ENCODE results near the gene SAC3D1. TPM values are rescaled to one million over a fixed set of nuclear protein-coding genes. Genes with fewer than 3 reads are reported as not detected.

SAC3D1 gene
- total and polyA plus RNA-seq, 2 of the 4 experiments (the other 2 are of a cell fraction): 2.9 to 13.2 TPM

- no peak for TF ChIP-seq RAD21 (IDR thresholded peaks at IDR 0.05; ENCODE audit: low read length)
- no peak for TF ChIP-seq RFX5 (IDR thresholded peaks at IDR 0.05; ENCODE audit: low read depth, low read length)
Observed at GRCh38 chr11:65084598-65085375, 43.8 kb downstream of the SAC3D1 start (continued).

GRCh38 chr11:65085446-65085845 lies 44.4 kb downstream of the SAC3D1 start:
- ChIA-PET POLR2A (ENCODE audit: unreplicated experiment) (interaction anchor here (1.7 kb wide), 1 partner anchor 11 kb away, joined by 4 read pairs; no protein-coding TSS in a partner anchor), CTCF (no interaction called here)
- Histone ChIP-seq H3K79me1 (ENCODE audit: low read depth in 1 of 2, low read length in 2 of 2) (peaks cover 36 to 49% of the 10 kb centered on the region in 2 experiments), H3K4me3 (ENCODE audit: insufficient read depth, low read depth, low read length) (no peak overlapping the region), H3K27ac (ENCODE audit: insufficient read depth, low read length) (no peak overlapping the region), H3K4me2 (ENCODE audit: low read depth, low read length) (no peak overlapping the region), H3K9me1 (ENCODE audit: insufficient read depth, low read length) (no peaks in the 10 kb centered on the region; the same call in 1 of the 2 replicates), H3K23ac (ENCODE audit: low read depth, low read length) (no peak overlapping the region), H3K56ac (ENCODE audit: extremely low read depth, insufficient read depth, low read length) (no peak overlapping the region), H4K8ac (ENCODE audit: low read depth in 2 of 2, low read length in 2 of 2) (no peak overlapping the region), H2AK5ac (ENCODE audit: low read depth, low read length) (no peak overlapping the region), H2BK15ac (ENCODE audit: low read depth, low read length) (no peak overlapping the region), H3K36me3 (ENCODE audit: control insufficient read depth, insufficient read depth, low read length) (peaks cover 34% of the 10 kb centered on the region), H2BK120ac (ENCODE audit: low read depth, low read length) (no peak overlapping the region), H3K9me3 (ENCODE audit: control insufficient read depth, insufficient read depth, low read length) (no peaks in the 10 kb centered on the region), H3K4ac (ENCODE audit: low read depth, low read length) (no peak overlapping the region), H2AFZ (replicated peaks; ENCODE audit: low read length, poor library complexity) (no peak overlapping the region), H3K27me3 (ENCODE audit: control insufficient read depth, insufficient read depth, low read length) (no peaks in the 10 kb centered on the region), H2AK9ac (replicated peaks; ENCODE audit: low read depth, low read length, poor library complexity) (no peak overlapping the region), H4K20me1 (ENCODE audit: insufficient read depth, low read length) (no peaks in the 10 kb centered on the region; the same call in 1 of the 2 replicates), H3K9ac (ENCODE audit: low read depth, low read length) (no peak overlapping the region), H3K14ac (replicated peaks; ENCODE audit: low read depth, low read length) (no peak overlapping the region), H2BK5ac (ENCODE audit: low read depth, low read length, poor library complexity, severe bottlenecking) (no peak overlapping the region), H3K18ac (ENCODE audit: low read depth, low read length) (no peak overlapping the region), H4K5ac (ENCODE audit: low read depth, low read length) (no peak overlapping the region), H2BK20ac (ENCODE audit: low read depth, low read length) (no peak overlapping the region), H3K4me1 (ENCODE audit: control insufficient read depth, insufficient read depth, low read length) (peaks cover 4% of the 10 kb centered on the region; the same call in 1 of the 2 replicates), H4K91ac (ENCODE audit: insufficient read depth, low read depth, low read length) (no peak overlapping the region)
- ATAC-seq (ENCODE audit: low read depth) (no peak), DNase-seq (no peak)
- no TSS peak for BruUV-seq (replicated peaks)
- no CpG with 5 or more reads among the region's 4 CpGs for WGBS, 2 experiments (ENCODE audit: extremely low coverage in 2 of 2, insufficient read length in 1 of 2)
- intact Hi-C loops (cut with micrococcal nuclease): loop anchor here (2.0 kb wide), 1 partner anchor 45 kb away; the partner anchor contains the start of gene SAC3D1
- dilution Hi-C loops (cut with HindIII; ENCODE audit: low sequenced_read_pairs, unreplicated experiment): no loop called here
- TF ChIP-seq SMC3 (IDR thresholded peaks at IDR 0.05; ENCODE audit: low read depth, low read length) (no peak), MXI1 (IDR thresholded peaks at IDR 0.05; ENCODE audit: borderline replicate concordance, low read depth, low read length) (no peak), POLR2A (IDR thresholded peaks at IDR 0.05; ENCODE audit: low read depth, low read length) (no peak), MAFK (IDR thresholded peaks at IDR 0.05; ENCODE audit: low read depth, low read length) (no peak), RCOR1 (IDR thresholded peaks at IDR 0.05; ENCODE audit: insufficient replicate concordance, low read length) (no peak), USF2 (IDR thresholded peaks at IDR 0.05; ENCODE audit: low read depth, low read length) (no peak), CEBPB (IDR thresholded peaks at IDR 0.05; ENCODE audit: low read depth, low read length) (no peak)
- TF ChIP-seq, protein P1, sequence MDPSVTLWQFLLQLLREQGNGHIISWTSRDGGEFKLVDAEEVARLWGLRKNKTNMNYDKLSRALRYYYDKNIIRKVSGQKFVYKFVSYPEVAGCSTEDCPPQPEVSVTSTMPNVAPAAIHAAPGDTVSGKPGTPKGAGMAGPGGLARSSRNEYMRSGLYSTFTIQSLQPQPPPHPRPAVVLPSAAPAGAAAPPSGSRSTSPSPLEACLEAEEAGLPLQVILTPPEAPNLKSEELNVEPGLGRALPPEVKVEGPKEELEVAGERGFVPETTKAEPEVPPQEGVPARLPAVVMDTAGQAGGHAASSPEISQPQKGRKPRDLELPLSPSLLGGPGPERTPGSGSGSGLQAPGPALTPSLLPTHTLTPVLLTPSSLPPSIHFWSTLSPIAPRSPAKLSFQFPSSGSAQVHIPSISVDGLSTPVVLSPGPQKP (IDR thresholded peaks at IDR 0.05; ENCODE audit: borderline replicate concordance, low read depth, low read length): no peak
- in situ Hi-C loops (cut with MboI; ENCODE audit: low sequenced_read_pairs): no loop called here
